GM23248 (cell line): ENCODE results near the gene DRD4. TPM values are rescaled to one million over a fixed set of nuclear protein-coding genes. Genes with fewer than 3 reads are reported as not detected.

Experiments used
- DNase-seq: peaks from one replicate; pipeline ENCODE4 v3.0.0-alpha.2; 2015
- H2AFZ ChIP-seq: fragments of 200-600 bp; sonication (generic); 2 replicates; pipeline ENCODE4 v1.6.1; 2016; ENCODE audit warnings: antibody characterized with exemption
- H3F3A ChIP-seq: fragments of 200-600 bp; sonication (generic); 2 replicates; pipeline ENCODE4 v1.6.1; 2016; ENCODE audit warnings: mild to moderate bottlenecking, antibody characterized with exemption, mixed run types; ENCODE audit not compliant: insufficient read depth
- H3K27ac ChIP-seq: fragments of 200-600 bp; sonication (generic); 2 replicates; pipeline ENCODE4 v1.5.1; 2016; ENCODE audit warnings: mild to moderate bottlenecking
- H3K27me3 ChIP-seq: fragments of 200-600 bp; sonication (generic); replicated peaks from 2 replicates; pipeline ENCODE4 v1.6.1; 2016; ENCODE audit warnings: mild to moderate bottlenecking; ENCODE audit not compliant: insufficient read depth
- H3K36me3 ChIP-seq: fragments of 200-600 bp; sonication (generic); 2 replicates; pipeline ENCODE4 v1.6.1; 2016; ENCODE audit warnings: low read depth, mild to moderate bottlenecking
- H3K4me1 ChIP-seq: fragments of 200-600 bp; sonication (generic); 2 replicates; pipeline ENCODE4 v1.6.1; 2016; ENCODE audit warnings: mild to moderate bottlenecking; ENCODE audit not compliant: insufficient read depth
- H3K4me2 ChIP-seq: fragments of 200-600 bp; sonication (generic); one replicate; pipeline ENCODE4 v1.6.1; 2016; ENCODE audit warnings: mild to moderate bottlenecking; ENCODE audit not compliant: unreplicated experiment
- H3K4me3 ChIP-seq: fragments of 200-600 bp; sonication (generic); 2 replicates; pipeline ENCODE4 v1.5.1; 2016; ENCODE audit warnings: mild to moderate bottlenecking
- H3K79me2 ChIP-seq: fragments of 200-600 bp; sonication (generic); 2 replicates; pipeline ENCODE4 v1.6.1; 2016; ENCODE audit warnings: mild to moderate bottlenecking; ENCODE audit not compliant: insufficient read depth
- H3K9ac ChIP-seq: fragments of 200-600 bp; sonication (generic); 2 replicates; pipeline ENCODE4 v1.6.1; 2016; ENCODE audit warnings: mild to moderate bottlenecking
- H3K9me2 ChIP-seq: fragments of 200-600 bp; sonication (generic); 2 replicates; pipeline ENCODE4 v1.6.1; 2016; ENCODE audit warnings: mixed run types, mild to moderate bottlenecking, moderate library complexity; ENCODE audit not compliant: insufficient read depth
- H3K9me3 ChIP-seq: fragments of 200-600 bp; sonication (generic); one replicate; pipeline ENCODE4 v1.6.1; 2017; ENCODE audit warnings: low read depth
- H4K20me1 ChIP-seq: fragments of 200-600 bp; sonication (generic); 2 replicates; pipeline ENCODE4 v1.6.0; 2016; ENCODE audit not compliant: insufficient read depth
- EZH2 ChIP-seq: fragments of 200-600 bp; sonication (generic); IDR thresholded peaks from 2 replicates; pipeline ENCODE4 v1.6.1; 2018; ENCODE audit warnings: antibody characterized with exemption, mild to moderate bottlenecking; ENCODE audit not compliant: insufficient read depth, poor library complexity, severe bottlenecking
- EZH2phosphoT487 ChIP-seq: fragments of 200-600 bp; sonication (generic); IDR thresholded peaks from 2 replicates; pipeline ENCODE4 v1.6.1; 2018; ENCODE audit warnings: antibody characterized with exemption, moderate library complexity, mild to moderate bottlenecking, low read depth; ENCODE audit not compliant: insufficient read depth
- WGBS, 2 experiments: methylation state at CpG; one replicate each; pipeline ENCODE4 v1.1.6; 2015 to 2017; ENCODE audit warnings: low lambda C conversion rate in 2 of 2, low coverage in 1 of 2; ENCODE audit errors: missing lambda C conversion rate in 2 of 2; 5-methylcytosine and 5-hydroxymethylcytosine counted together
- in situ Hi-C: fragments of 300-500 bp; cut with MboI; formaldehyde crosslinking; loops from 2 replicates; pipeline ENCODE4 v1.15.0; 2020
- polyA plus RNA-seq: library from polyadenylated mRNA; unstranded; fragments of >200 nt; fragmentation: Nextera tagmentation; extraction: Ambion mirVana; gene quantifications from 2 replicates; pipeline ENCODE4 v1.2.1, GENCODE V29; 2016
- total RNA-seq: library from RNA; depleted of rRNA; stranded (reverse); fragments of >200 nt; shearing (Covaris generic); gene quantifications from 2 replicates; pipeline ENCODE4 v1.2.3, GENCODE V29; 2014

The DRD4 gene
- total and polyA plus RNA-seq, 2 experiments from 2014 or later, result not detected

DNA sequence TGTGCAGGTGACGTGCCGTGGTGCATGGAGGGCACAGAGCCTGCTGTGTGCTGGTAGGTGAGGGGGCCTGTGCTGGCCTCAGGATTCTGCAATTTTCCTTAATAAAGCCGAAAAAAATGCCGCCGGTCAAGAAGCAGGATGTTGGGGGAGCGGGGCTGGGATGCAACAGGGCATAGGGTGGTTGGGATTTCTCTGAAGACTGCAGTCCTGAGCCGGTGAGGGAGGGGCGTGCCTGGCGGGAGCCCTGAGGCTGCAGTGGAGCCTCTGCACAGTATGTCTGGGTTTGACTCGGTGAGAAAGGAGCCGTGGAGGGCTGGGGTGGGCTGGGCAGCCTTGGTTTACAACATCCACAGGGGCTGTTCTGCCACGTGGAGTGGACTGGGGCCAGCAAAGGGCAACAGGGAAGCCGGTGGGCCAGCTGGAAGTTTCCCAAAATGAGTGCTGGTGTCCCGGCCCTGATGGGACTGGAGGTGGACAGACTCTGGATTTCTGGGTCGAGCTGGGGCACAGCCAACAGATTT, 13.7 kb upstream of the DRD4 start:
- WGBS, 2 experiments, result 83 to 85% methylated on average over 15 of the region's 15 CpGs
- DNase-seq, result no peak
- Histone ChIP-seq H3F3A (no peaks in the 10 kb centered on the region), H3K79me2 (no peaks in the 10 kb centered on the region), H3K4me3 (no peak overlapping the region), H3K9me3 (no peaks in the 10 kb centered on the region), H3K9ac (no peak overlapping the region), H3K27me3 (no peaks in the 10 kb centered on the region), H3K4me2 (no peak overlapping the region), H4K20me1 (no peaks in the 10 kb centered on the region), H3K4me1 (no peaks in the 10 kb centered on the region), H3K9me2 (no peaks in the 10 kb centered on the region), H3K27ac (no peak overlapping the region), H2AFZ (no peak overlapping the region), H3K36me3 (no peaks in the 10 kb centered on the region)
- TF ChIP-seq EZH2 (no peak), EZH2phosphoT487 (no peak)
- in situ Hi-C loops, result no loop called here

GRCh38 chr11:623999-624704, 12.9 kb upstream of the DRD4 start:
- no peaks in the 10 kb centered on the region for H3K9me2 ChIP-seq
- no peak overlapping the region for H2AFZ ChIP-seq
- H3K4me2 ChIP-seq, result no peak overlapping the region
- no peaks in the 10 kb centered on the region for H3K9me3 ChIP-seq
- H3K4me3 ChIP-seq, result no peak overlapping the region
- no peak overlapping the region for H3K9ac ChIP-seq
- H3K79me2 ChIP-seq, result no peaks in the 10 kb centered on the region
- H3K36me3 ChIP-seq, result no peaks in the 10 kb centered on the region
- no peaks in the 10 kb centered on the region for H3K27me3 ChIP-seq
- DNase-seq, result peak; percentile 60
- 78% methylated on average over 17 to 23 of the region's 25 CpGs for WGBS, 2 experiments
- H3K27ac ChIP-seq, result no peak overlapping the region
- no peaks in the 10 kb centered on the region for H4K20me1 ChIP-seq
- H3F3A ChIP-seq, result peaks cover 4% of the 10 kb centered on the region
- peaks cover 4% of the 10 kb centered on the region for H3K4me1 ChIP-seq
- in situ Hi-C loops, result no loop called here
- TF ChIP-seq EZH2phosphoT487, result no peak
- no peak for TF ChIP-seq EZH2

DNA sequence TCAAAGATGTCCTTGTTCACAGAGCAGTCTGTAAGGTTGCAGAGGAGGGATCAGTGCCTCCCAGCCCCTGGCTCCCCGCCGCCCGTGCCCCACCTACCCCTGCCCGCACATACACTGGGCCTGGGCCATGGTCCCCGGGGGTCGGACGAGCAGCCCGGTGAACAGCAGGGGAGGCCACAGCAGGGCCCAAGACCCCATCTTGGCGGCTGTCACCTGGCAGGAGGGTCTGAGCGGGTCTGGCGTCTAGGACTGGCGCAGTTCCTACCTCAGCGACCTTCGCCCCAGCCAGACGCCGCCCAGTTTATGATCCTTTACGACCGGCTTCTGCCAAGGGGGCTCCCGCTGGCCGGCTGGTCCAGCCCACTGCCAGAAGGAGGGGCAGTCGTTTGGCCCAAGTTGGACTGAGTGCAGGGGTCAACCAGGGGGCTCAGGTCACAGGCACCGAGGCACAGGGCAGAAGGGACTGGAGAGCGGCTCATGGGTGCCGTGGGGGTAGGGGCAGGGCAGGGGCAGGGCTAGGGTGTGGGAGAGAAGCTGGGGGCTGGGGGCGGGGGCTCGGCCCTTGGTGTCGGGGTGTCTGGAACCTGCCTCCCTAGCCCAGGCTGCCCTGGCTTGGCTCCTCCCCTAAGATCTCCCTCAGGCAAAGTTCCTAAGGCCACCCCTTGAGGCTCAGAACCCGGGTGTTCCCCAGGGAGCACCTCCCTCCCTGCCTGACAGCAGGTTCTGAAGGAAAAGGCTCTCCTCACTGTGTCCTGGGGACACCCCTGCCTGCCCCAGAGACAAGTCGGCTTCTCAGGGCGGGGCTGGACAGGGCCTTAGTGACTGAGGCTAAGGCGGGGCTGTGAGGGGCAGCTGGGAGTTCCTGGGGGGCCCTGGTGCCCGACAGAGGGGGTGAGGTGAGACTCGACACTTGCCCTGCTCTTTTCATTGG, 12.1 kb upstream of the DRD4 start, which contains the start of gene CDHR5:
CDHR5 (minus strand) TSS at position 251 of the 931 bp plus-strand sequence; CDS start at position 198, 53 bp downstream.
- TF ChIP-seq EZH2 (no peak), EZH2phosphoT487 (no peak)
- H4K20me1 ChIP-seq, result no peaks in the 10 kb centered on the region
- DNase-seq, result no peak
- H3K79me2 ChIP-seq, result no peaks in the 10 kb centered on the region
- no peak within 1 kb of the TSS for H2AFZ ChIP-seq
- H3K27ac ChIP-seq, result no peak within 1 kb of the TSS
- peaks cover 5% of the 10 kb centered on the region for H3K4me1 ChIP-seq
- in situ Hi-C loops, result no loop called here
- H3F3A ChIP-seq, result peaks cover 10% of the 10 kb centered on the region
- H3K4me2 ChIP-seq, result no peak within 1 kb of the TSS
- H3K4me3 ChIP-seq, result no peak within 1 kb of the TSS
- no peaks in the 10 kb centered on the region for H3K36me3 ChIP-seq
- no peak within 1 kb of the TSS for H3K9ac ChIP-seq
- H3K27me3 ChIP-seq, result no peaks in the 10 kb centered on the region
- no peaks in the 10 kb centered on the region for H3K9me3 ChIP-seq
- no peaks in the 10 kb centered on the region for H3K9me2 ChIP-seq
- WGBS, 2 experiments, result 43% methylated on average over 26 to 32 of the region's 33 CpGs

GRCh38 chr11:625636-626268, 11.3 kb upstream of the DRD4 start:
- no peaks in the 10 kb centered on the region for H3K79me2 ChIP-seq
- no peaks in the 10 kb centered on the region for H4K20me1 ChIP-seq
- TF ChIP-seq EZH2 (no peak), EZH2phosphoT487 (no peak)
- peaks cover 5% of the 10 kb centered on the region for H3K4me1 ChIP-seq
- in situ Hi-C loops, result no loop called here
- no peak overlapping the region for H3K4me2 ChIP-seq
- no peaks in the 10 kb centered on the region for H3K9me2 ChIP-seq
- H3K9ac ChIP-seq, result no peak overlapping the region
- H3F3A ChIP-seq, result peaks cover 10% of the 10 kb centered on the region
- no peaks in the 10 kb centered on the region for H3K27me3 ChIP-seq
- no peaks in the 10 kb centered on the region for H3K36me3 ChIP-seq
- H3K4me3 ChIP-seq, result no peak overlapping the region
- H3K27ac ChIP-seq, result no peak overlapping the region
- DNase-seq, result no peak
- no peak overlapping the region for H2AFZ ChIP-seq
- 51 to 57% methylated on average over 14 to 22 of the region's 22 CpGs for WGBS, 2 experiments
- no peaks in the 10 kb centered on the region for H3K9me3 ChIP-seq
